Endothelial cell of umbilical vein (primary cell): Measurements from ENCODE around the gene WNT11. TPM values are rescaled to one million over a fixed set of nuclear protein-coding genes. Genes with fewer than 3 reads are reported as not detected.

Experiments used
- BruUV-seq: library from RNA; stranded (reverse); fragments of 400-500 nt; replicated peaks from 2 replicates; lab custom pipeline; 2021; lab: Mats Ljungman, UMichigan
- CTCF ChIA-PET: fragments of 300-600, 350-600 bp; sonication (Branson Sonifier 250); formaldehyde crosslinking; loops from one replicate; lab custom pipeline; 2021; ENCODE audit warnings: antibody characterized with exemption, inconsistent platforms; lab: Charles Lee
- POLR2A ChIA-PET: fragments of 300-600, 350-600 bp; sonication (Branson Sonifier 250); formaldehyde crosslinking; loops from one replicate; lab custom pipeline; 2021; ENCODE audit warnings: antibody characterized with exemption, inconsistent platforms; lab: Charles Lee
- DNase-seq: peaks from one replicate; pipeline ENCODE4 v3.0.0-alpha.2; 2011; ENCODE audit warnings: low read depth, low spot score
- FAIRE-seq: peaks from 2 replicates; lab custom pipeline; 2011; peaks lifted over from hg19 to GRCh38; lab: Jason Lieb, UNC
- H2AFZ ChIP-seq: 2 replicates; pipeline ENCODE4 v1.6.0; 2012; ENCODE audit warnings: low read depth, low read length, control low read depth, inconsistent platforms
- H3K27ac ChIP-seq: 2 replicates; pipeline ENCODE4 v1.5.1; 2011; ENCODE audit warnings: low read depth, mild to moderate bottlenecking, control low read depth, low read length, moderate library complexity; ENCODE audit not compliant: insufficient read depth
- H3K27me3 ChIP-seq, 2 experiments: 2 replicates each; pipeline versions ENCODE4 v1.6.0 to v1.6.1; 2011; ENCODE audit warnings: low read length in 2 of 2, mixed read lengths in 1 of 2; ENCODE audit not compliant: control insufficient read depth in 2 of 2, insufficient read depth in 2 of 2
- H3K36me3 ChIP-seq, 2 experiments: 2 replicates in 1 of 2; 3 replicates in 1 of 2; pipeline ENCODE4 v1.5.1; 2011; ENCODE audit warnings: low read length in 2 of 2, mild to moderate bottlenecking in 1 of 2, moderate library complexity in 1 of 2; ENCODE audit not compliant: control insufficient read depth in 2 of 2, insufficient read depth in 2 of 2; ENCODE audit errors: extremely low read depth in 1 of 2
- H3K4me1 ChIP-seq: 3 replicates; pipeline ENCODE4 v1.5.1; 2011; ENCODE audit warnings: mild to moderate bottlenecking, low read length; ENCODE audit not compliant: control insufficient read depth, insufficient read depth; ENCODE audit errors: extremely low read depth
- H3K4me2 ChIP-seq: 2 replicates; pipeline ENCODE4 v1.6.1; 2011; ENCODE audit warnings: low read length, control low read depth, mixed read lengths; ENCODE audit not compliant: insufficient read depth
- H3K4me3 ChIP-seq, 3 experiments: fragments of 200-600 bp in 1 of 3; sonication (generic), shearing (Covaris generic) in 1 of 3; replicated peaks in 1 of 3; 2 replicates each; pipeline ENCODE4 v1.5.1; 2011 to 2016; ENCODE audit warnings: control low read depth in 3 of 3, low read length in 3 of 3, mild to moderate bottlenecking in 2 of 3, inconsistent platforms in 1 of 3, low read depth in 1 of 3, moderate library complexity in 1 of 3; ENCODE audit not compliant: insufficient read depth in 1 of 3
- H3K79me2 ChIP-seq: 2 replicates; pipeline ENCODE4 v1.6.0; 2012; ENCODE audit warnings: low read length, inconsistent platforms; ENCODE audit not compliant: control insufficient read depth, insufficient read depth
- H3K9ac ChIP-seq: replicated peaks from 2 replicates; pipeline ENCODE3; 2011; ENCODE audit warnings: low read length, control low read depth; ENCODE audit not compliant: insufficient read depth; ENCODE audit errors: extremely low read depth
- H3K9me1 ChIP-seq: replicated peaks from 3 replicates; pipeline ENCODE4 v1.6.0; 2011; ENCODE audit warnings: mild to moderate bottlenecking, low read length; ENCODE audit not compliant: control insufficient read depth, insufficient read depth; ENCODE audit errors: extremely low read depth
- H3K9me3 ChIP-seq: replicated peaks from 2 replicates; pipeline ENCODE4 v1.5.1; 2012; ENCODE audit warnings: low read length, inconsistent platforms; ENCODE audit not compliant: control insufficient read depth, insufficient read depth
- H4K20me1 ChIP-seq: replicated peaks from 2 replicates; pipeline ENCODE3; 2011; ENCODE audit warnings: mild to moderate bottlenecking, low read length; ENCODE audit not compliant: control insufficient read depth, insufficient read depth; ENCODE audit errors: extremely low read depth
- EZH2 ChIP-seq: IDR thresholded peaks from 2 replicates; pipeline ENCODE4 v1.6.1; 2012; ENCODE audit warnings: borderline replicate concordance, low read depth, mild to moderate bottlenecking, moderate library complexity, low read length, inconsistent platforms; ENCODE audit not compliant: severe bottlenecking
- FOS ChIP-seq: IDR thresholded peaks from 2 replicates; pipeline ENCODE4 v1.6.1; 2011; ENCODE audit warnings: mild to moderate bottlenecking, low read length, moderate library complexity, borderline replicate concordance; ENCODE audit not compliant: insufficient read depth
- GATA2 ChIP-seq: IDR thresholded peaks from 2 replicates; pipeline ENCODE4 v1.7.0; 2011; ENCODE audit warnings: low read depth, mild to moderate bottlenecking, moderate library complexity, mixed read lengths, low read length; ENCODE audit not compliant: insufficient read length, insufficient read depth
- JUN ChIP-seq: IDR thresholded peaks from 2 replicates; pipeline ENCODE4 v1.6.1; 2011; ENCODE audit warnings: borderline replicate concordance, low read depth; ENCODE audit not compliant: insufficient read length, insufficient read depth
- MYC ChIP-seq: IDR thresholded peaks from one replicate; pipeline ENCODE4 v1.6.1; 2011; ENCODE audit warnings: mild to moderate bottlenecking, low read depth, low read length
- POLR2A ChIP-seq: IDR thresholded peaks from 2 replicates; pipeline ENCODE4 v1.6.1; 2012; ENCODE audit warnings: low read depth, mild to moderate bottlenecking, control low read depth, low read length
- POLR2AphosphoS5 ChIP-seq: IDR thresholded peaks from 2 replicates; pipeline ENCODE4 v1.6.1; 2012; ENCODE audit warnings: low read depth, mild to moderate bottlenecking, control low read depth, low read length, moderate library complexity; ENCODE audit not compliant: insufficient read depth
- dilution Hi-C: fragments of 300-500 bp; cut with MboI; formaldehyde crosslinking; loops from one replicate; pipeline ENCODE4 v1.15.0; 2019; ENCODE audit warnings: low sequenced_read_pairs; ENCODE audit not compliant: extremely low pct_ligation_motif_present
- intact Hi-C: fragments of 100-400 bp; cut with micrococcal nuclease; formaldehyde crosslinking; loops from one replicate; pipeline ENCODE4 v1.10.0; 2022
- polyA plus RNA-seq, 4 experiments: library from polyadenylated mRNA; depleted of rRNA in 3 of 4; stranded (reverse) in 3 of 4; unstranded in 1 of 4; fragments of >200 nt; gene quantifications; 2 replicates each; pipeline versions ENCODE4 v1.2.1 to v1.2.3, GENCODE V29; 2011 to 2012; ENCODE audit warnings: missing spikeins in 1 of 4
- total RNA-seq: library from RNA; stranded (reverse); gene quantifications from 2 replicates; pipeline ENCODE4 v1.2.3, GENCODE V29; 2021
- TF ChIP-seq, protein P1 (sequence below), 2 donors: IDR thresholded peaks; 1 replicate in 1 of 2; 2 replicates in 1 of 2; pipeline ENCODE4 v1.5.1; 2011; ENCODE audit warnings: low read length in 2 of 2, mild to moderate bottlenecking in 2 of 2, moderate library complexity in 2 of 2, control low read depth in 1 of 2, inconsistent platforms in 1 of 2, low read depth in 1 of 2; ENCODE audit not compliant: insufficient read depth in 1 of 2; ENCODE audit errors: extremely low read depth in 1 of 2
- TF ChIP-seq, protein P2 (sequence below): IDR thresholded peaks from 2 replicates; pipeline ENCODE4 v1.6.1; 2011; ENCODE audit not compliant: insufficient read depth, insufficient read length

Gene WNT11
- total and polyA plus RNA-seq, 2 donors (not counting 3 experiments of a cell fraction or from before 2014, with no cell fraction given), result not detected

DNA sequence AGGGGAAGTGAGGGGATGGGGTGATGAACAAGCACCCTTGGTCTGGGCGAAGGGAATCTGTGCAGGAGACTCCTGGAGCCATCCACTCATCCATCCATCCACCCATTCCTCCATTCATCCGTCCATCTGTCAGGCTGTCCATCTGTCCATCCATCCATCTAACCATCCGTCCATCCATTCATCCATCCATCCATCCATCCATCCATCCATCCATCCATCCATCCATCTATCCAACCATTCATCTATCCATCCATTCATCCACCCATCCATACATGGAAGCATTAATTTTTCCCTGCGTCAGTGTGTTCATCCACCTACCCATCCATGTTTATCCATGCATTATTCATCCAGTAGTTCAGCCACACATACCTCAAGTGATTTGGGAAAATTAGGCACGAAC is 32.0 kb downstream of the WNT11 start:
- ChIA-PET POLR2A (no interaction called here), CTCF (interaction anchor here (0.7 to 1.5 kb wide), 2 partner anchors 22 to 468 kb away, joined by 3 to 4 read pairs; no protein-coding TSS in a partner anchor)
- H3K9me1 ChIP-seq, result no peaks in the 10 kb centered on the region
- no peaks in the 10 kb centered on the region for H3K36me3 ChIP-seq
- intact Hi-C loops, result no loop called here
- no TSS peak for BruUV-seq
- no peak overlapping the region for H3K4me3 ChIP-seq
- dilution Hi-C loops, result no loop called here
- H3K9me3 ChIP-seq, result no peaks in the 10 kb centered on the region
- H3K27ac ChIP-seq, result no peak overlapping the region
- no peaks in the 10 kb centered on the region for H3K27me3 ChIP-seq
- no peak overlapping the region for H3K9ac ChIP-seq
- DNase-seq (no peak), FAIRE-seq (no peak)
- TF ChIP-seq, protein P1, sequence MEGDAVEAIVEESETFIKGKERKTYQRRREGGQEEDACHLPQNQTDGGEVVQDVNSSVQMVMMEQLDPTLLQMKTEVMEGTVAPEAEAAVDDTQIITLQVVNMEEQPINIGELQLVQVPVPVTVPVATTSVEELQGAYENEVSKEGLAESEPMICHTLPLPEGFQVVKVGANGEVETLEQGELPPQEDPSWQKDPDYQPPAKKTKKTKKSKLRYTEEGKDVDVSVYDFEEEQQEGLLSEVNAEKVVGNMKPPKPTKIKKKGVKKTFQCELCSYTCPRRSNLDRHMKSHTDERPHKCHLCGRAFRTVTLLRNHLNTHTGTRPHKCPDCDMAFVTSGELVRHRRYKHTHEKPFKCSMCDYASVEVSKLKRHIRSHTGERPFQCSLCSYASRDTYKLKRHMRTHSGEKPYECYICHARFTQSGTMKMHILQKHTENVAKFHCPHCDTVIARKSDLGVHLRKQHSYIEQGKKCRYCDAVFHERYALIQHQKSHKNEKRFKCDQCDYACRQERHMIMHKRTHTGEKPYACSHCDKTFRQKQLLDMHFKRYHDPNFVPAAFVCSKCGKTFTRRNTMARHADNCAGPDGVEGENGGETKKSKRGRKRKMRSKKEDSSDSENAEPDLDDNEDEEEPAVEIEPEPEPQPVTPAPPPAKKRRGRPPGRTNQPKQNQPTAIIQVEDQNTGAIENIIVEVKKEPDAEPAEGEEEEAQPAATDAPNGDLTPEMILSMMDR (IDR thresholded peaks at IDR 0.05; ENCODE audit: extremely low read depth in 1 of 2, insufficient read depth in 1 of 2, low read depth in 1 of 2, low read length in 2 of 2), result no peak
- TF ChIP-seq POLR2A, result no peak
- H4K20me1 ChIP-seq, result no peaks in the 10 kb centered on the region
- no peak overlapping the region for H3K4me2 ChIP-seq
- H2AFZ ChIP-seq, result no peak overlapping the region
- H3K4me1 ChIP-seq, result no peaks in the 10 kb centered on the region
- no peaks in the 10 kb centered on the region for H3K79me2 ChIP-seq

DNA sequence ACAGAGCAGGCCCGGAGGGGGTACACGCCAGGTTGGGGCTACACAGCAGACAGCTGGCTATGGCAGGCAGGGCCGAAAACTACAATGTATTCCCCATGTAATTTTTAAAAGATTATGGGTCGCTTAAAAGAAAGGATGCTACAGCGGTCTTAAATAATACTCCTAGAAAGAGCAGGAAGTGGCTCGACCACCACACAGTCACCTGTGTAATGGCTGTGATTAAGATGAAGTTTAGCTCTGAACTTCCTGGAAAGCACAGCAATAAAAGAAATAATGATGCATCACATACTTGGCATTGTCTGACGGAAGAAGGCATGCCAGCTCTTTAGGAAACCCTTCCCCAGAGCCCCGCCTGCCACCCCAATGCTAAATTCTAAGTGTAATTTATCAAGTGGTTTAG is 32.6 kb downstream of the WNT11 start:
- no peaks in the 10 kb centered on the region for H3K9me3 ChIP-seq
- no peak overlapping the region for H2AFZ ChIP-seq
- no peaks in the 10 kb centered on the region for H3K36me3 ChIP-seq
- TF ChIP-seq, protein P2, sequence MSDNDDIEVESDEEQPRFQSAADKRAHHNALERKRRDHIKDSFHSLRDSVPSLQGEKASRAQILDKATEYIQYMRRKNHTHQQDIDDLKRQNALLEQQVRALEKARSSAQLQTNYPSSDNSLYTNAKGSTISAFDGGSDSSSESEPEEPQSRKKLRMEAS, result no peak
- TF ChIP-seq MYC (no peak), FOS (no peak), GATA2 (no peak), POLR2AphosphoS5 (no peak), POLR2A (no peak), EZH2 (no peak), JUN (no peak)
- TF ChIP-seq, protein P1 (IDR thresholded peaks at IDR 0.05; ENCODE audit: extremely low read depth in 1 of 2, insufficient read depth in 1 of 2, low read depth in 1 of 2, low read length in 2 of 2), result no peak
- intact Hi-C loops (no loop called here), dilution Hi-C loops (no loop called here)
- H3K9ac ChIP-seq, result no peak overlapping the region
- H3K4me3 ChIP-seq, result no peak overlapping the region
- H3K27me3 ChIP-seq, result no peaks in the 10 kb centered on the region
- no peaks in the 10 kb centered on the region for H3K9me1 ChIP-seq
- no peaks in the 10 kb centered on the region for H4K20me1 ChIP-seq
- ChIA-PET CTCF (interaction anchor here (0.7 to 1.5 kb wide), 3 partner anchors 21 to 468 kb away, joined by 3 to 4 read pairs (median 3); no protein-coding TSS in a partner anchor), POLR2A (no interaction called here)
- DNase-seq, result no peak
- H3K27ac ChIP-seq, result no peak overlapping the region
- H3K4me1 ChIP-seq, result no peaks in the 10 kb centered on the region
- H3K4me2 ChIP-seq, result no peak overlapping the region
- BruUV-seq, result no TSS peak
- FAIRE-seq, result no peak
- H3K79me2 ChIP-seq, result no peaks in the 10 kb centered on the region
